ENCODE data around the gene BSND. TPM values are rescaled to one million over a fixed set of nuclear protein-coding genes. Genes with fewer than 3 reads are reported as not detected.
A peak's percentile ranks its signal among the peaks of the same experiment; 100 is the strongest.

Gene BSND
- total RNA-seq, 1 donor from 2014 or later: not detected

DNA sequence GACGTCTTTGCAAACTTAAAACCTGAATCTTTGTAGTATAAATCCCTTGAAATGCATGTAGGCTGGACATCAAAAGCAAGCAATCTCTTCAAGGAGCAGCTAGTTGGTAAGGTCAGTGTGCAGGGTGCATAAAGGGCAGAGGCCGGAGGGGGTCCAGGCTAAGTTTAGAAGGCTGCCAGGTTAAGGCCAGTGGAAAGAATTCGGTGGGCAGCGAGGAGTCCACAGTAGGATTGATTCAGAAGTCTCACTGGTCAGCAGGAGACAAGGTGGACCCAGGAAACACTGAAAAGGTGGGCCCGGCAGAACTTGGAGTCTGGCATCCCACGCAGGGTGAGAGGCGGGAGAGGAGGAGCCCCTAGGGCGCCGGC, 40.2 kb downstream of the BSND start:
- intact Hi-C loops (cut with DNase I): no loop called here
- DNase-seq (no peak), ATAC-seq (ENCODE audit: poor library complexity) (no peak)

DNA sequence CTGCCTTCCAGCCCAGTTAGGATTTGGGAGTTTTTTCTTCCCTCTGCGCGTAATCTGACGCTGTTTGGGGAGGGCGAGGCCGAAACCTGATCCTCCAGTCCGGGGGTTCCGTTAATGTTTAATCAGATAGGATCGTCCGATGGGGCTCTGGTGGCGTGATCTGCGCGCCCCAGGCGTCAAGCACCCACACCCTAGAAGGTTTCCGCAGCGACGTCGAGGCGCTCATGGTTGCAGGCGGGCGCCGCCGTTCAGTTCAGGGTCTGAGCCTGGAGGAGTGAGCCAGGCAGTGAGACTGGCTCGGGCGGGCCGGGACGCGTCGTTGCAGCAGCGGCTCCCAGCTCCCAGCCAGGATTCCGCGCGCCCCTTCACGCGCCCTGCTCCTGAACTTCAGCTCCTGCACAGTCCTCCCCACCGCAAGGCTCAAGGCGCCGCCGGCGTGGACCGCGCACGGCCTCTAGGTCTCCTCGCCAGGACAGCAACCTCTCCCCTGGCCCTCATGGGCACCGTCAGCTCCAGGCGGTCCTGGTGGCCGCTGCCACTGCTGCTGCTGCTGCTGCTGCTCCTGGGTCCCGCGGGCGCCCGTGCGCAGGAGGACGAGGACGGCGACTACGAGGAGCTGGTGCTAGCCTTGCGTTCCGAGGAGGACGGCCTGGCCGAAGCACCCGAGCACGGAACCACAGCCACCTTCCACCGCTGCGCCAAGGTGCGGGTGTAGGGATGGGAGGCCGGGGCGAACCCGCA, 40.8 kb downstream of the BSND start, which contains the start of gene PCSK9:
TSS of gene PCSK9 (plus strand) at position 207 of the 741 bp plus-strand sequence. CDS start at position 497, 290 bp downstream.
- intact Hi-C loops (cut with DNase I): no loop called here

DNA sequence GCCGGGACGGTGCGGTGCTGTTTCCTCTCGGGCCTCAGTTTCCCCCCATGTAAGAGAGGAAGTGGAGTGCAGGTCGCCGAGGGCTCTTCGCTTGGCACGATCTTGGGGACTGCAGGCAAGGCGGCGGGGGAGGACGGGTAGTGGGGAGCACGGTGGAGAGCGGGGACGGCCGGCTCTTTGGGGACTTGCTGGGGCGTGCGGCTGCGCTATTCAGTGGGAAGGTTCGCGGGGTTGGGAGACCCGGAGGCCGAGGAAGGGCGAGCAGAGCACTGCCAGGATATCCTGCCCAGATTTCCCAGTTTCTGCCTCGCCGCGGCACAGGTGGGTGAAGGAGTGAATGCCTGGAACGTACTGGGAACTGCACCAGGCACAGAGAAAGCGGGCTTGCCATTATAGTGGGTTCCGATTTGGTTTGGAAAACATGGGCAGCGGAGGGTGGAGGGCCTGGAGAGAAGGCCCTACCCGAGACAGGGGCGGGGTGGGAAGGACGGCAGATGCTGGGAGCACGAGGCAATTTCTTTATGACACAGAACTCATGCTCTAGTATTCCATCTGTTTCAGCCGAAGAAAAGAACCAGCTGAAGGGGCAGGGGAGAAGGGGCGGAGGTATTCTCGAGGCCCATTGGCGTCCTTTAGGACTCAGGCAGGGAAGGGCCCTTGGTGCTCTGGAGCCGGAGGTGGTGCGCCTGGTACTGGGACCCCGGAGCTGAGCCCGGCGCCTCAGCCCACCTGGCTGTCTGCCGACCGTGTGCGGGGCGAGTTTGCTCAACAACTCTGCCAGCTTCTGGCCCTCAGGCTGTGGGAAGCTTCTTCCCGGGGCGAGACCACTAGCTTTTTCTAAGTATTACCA, 41.6 kb downstream of the BSND start:
- no peak for DNase-seq
- ATAC-seq (ENCODE audit: poor library complexity): peak; percentile 17
- intact Hi-C loops (cut with DNase I): no loop called here

More for the DNA sequence above, 40.8 kb downstream of the BSND start, which contains the start of gene PCSK9:
- ATAC-seq (ENCODE audit: poor library complexity) (peak; percentile 66), DNase-seq (no peak)

DNA sequence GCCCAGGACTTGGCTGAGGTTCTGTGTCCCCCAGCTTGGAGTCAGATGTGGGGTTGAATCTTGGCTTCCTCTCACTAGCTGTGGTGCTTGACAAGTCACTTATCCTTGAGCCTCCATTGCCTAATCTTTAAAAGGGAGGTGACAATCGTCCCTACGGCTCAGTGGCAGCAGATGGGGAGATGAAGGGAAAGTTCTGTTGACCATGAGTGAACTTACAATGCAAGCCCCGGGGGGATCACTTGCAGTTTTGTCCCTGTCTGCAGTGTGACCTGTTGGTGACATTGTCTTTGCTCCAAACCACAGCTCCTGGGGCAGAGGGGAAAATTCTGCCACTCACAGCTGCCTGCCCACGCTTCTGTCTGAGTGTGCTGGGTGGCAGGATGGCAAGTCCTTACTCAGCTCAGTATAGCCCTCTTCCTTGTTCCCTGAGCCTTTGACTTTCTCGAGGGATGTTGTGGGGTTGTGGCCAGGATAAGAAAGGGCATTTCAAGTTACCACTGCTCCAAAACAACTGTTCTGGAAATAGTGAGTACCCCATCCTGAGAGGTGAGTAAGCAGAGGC, 42.3 kb downstream of the BSND start:
- no peak for ATAC-seq (ENCODE audit: poor library complexity)
- intact Hi-C loops (cut with DNase I): no loop called here
- DNase-seq: no peak

DNA sequence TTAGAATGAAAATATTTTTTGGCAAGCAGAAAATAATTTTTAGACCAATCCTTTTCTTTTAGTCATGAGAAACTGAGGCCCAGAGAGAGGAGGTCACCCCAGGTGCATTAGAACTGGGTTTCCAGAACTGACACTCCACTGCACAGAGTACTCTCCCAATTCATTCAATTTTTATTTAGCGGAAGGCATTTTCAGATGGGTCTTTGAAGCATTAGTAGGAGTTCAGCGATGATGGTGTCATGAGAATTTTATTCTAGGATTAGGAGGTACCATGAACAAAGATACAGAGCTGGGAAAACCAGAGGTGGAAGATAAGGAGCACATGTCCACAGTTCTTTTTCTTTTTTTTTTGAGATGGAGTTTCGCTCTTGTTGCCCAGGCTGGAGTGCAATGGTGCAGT, 42.9 kb downstream of the BSND start:
- ATAC-seq (ENCODE audit: poor library complexity): no peak
- DNase-seq: no peak
- intact Hi-C loops (cut with DNase I): no loop called here

DNA sequence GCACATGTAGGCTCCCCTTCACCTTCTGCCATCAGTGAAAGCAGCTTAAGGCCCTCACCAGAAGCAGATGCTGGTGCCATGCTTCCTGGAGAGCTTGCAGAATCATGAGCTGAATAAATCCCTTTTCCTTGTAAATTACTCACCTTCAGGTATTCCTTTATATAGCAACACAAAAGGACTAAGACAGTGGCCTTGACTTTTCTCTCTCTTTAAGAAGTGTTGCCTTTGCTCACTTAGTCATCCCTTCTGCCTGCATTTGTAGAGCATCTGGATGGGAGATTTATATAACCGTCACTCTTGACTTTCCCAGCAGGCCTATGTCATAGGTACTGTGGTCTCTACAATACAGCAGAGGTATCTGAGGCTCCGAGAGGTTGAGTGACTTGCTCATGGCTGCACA, 44.3 kb downstream of the BSND start:
- ATAC-seq (ENCODE audit: poor library complexity): no peak
- no peak for DNase-seq
- intact Hi-C loops (cut with DNase I): no loop called here

DNA sequence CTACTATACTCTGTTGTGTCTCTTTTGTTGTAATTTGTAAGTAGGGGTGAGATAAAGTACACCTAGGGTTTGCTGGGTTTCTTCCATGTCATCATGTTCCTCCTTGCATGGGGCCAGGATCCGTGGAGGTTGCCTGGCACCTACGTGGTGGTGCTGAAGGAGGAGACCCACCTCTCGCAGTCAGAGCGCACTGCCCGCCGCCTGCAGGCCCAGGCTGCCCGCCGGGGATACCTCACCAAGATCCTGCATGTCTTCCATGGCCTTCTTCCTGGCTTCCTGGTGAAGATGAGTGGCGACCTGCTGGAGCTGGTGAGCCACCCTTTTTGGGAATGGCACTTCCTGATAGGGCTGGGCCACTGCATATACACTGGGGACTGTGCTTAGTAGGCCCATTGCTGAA, 45.0 kb downstream of the BSND start:
- DNase-seq (no peak), ATAC-seq (ENCODE audit: poor library complexity) (no peak)
- intact Hi-C loops (cut with DNase I): no loop called here

DNA sequence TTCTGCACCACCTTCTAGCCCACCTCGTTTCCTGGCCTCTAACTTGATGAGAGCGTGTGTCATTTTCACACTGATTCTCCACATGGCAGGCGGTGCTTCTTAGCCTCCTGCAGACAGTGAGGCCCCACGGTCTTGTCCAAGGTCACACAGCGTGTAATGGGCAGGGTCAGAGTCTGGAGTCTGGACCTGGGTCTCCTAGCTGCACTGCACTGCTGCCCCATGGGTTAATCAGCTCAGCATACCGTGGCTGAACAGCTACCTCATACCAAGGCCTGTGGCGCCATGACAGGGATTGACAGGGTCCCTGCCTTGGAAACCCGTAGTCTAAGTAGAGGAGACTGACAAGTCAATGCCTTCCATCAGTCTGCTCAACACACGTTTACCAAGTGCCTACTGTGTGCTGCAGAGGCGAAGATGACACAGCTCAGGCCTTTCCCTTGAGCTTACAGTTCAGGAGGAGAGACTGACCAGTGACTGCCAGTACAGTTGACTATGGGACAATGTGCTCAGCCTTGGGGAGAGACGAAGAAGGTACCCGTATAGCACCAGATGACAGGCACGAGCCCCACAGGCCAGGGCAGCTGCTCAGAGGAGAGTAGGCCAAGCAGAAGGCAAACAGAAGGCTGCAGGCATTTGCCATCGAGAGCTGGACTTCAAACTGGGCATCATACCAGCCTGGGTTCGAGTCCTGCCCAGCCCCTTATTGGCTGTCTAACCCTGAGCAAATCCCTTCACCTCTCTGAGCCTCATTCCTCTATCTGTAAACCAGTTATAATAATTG, 46.1 kb downstream of the BSND start:
- DNase-seq (no peak), ATAC-seq (ENCODE audit: poor library complexity) (no peak)
- intact Hi-C loops (cut with DNase I): no loop called here

DNA sequence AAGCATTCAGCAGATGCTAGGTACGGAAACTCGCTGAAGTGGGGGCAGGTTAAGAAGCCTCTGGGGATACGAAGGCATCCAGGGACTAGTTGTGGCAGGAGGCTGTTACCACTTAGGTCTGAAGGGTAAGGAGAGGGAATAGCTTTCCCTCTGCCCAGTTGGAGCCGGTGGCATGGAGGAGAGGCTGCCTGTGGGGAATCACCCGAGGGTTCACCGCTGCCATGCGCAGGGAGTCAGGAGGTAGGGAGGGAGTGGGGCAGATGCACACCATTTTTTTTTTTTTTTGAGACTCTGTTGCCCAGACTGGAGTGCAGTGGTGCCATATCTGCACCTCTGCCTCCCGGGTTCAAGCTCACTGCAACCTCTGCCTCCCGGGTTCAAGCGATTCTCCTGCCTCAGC, 46.7 kb downstream of the BSND start:
- ATAC-seq (ENCODE audit: poor library complexity) (no peak), DNase-seq (no peak)
- intact Hi-C loops (cut with DNase I): no loop called here

DNA sequence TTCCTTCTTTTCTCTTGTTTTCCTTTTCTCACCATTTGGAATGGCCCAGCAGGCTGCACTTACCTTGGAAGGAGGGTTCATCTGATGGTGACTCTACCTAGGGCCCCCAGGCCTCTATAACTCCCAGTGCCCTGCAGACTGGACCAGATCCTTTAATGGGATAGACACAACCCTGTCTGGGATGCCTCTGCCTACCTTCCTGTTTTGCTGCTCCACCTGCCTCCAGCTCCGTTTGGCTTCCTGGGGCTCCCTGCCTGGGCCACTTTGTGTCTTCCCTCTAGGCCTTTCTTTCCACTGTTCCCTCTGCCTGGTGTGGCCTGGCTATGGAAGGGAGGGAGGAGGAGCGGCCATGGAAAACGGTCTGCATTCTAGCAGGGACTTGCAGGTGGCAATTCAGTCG, 48.1 kb downstream of the BSND start:
- intact Hi-C loops (cut with DNase I): no loop called here
- no peak for ATAC-seq (ENCODE audit: poor library complexity)
- DNase-seq: no peak

DNA sequence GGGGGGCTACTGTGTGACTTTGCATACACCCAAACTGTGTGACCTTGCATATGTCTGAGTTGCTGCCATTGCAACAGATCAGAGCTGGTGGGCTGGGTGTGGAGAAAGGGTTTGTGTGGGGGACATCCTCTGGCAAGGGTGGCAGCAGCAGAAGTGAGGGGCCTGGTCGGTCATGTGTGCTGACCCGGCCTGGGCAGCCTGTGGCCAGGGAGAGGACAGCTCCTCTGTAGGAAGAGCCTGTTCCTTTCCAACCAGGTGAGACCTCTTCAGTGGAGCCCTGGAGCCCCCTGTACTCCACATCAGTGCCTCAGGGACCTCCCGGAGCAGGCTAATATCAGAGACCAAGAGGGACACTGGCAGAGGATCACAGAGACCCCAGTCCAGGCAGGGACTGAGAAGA, 48.9 kb downstream of the BSND start:
- ATAC-seq (ENCODE audit: poor library complexity) (no peak), DNase-seq (no peak)
- intact Hi-C loops (cut with DNase I): no loop called here

DNA sequence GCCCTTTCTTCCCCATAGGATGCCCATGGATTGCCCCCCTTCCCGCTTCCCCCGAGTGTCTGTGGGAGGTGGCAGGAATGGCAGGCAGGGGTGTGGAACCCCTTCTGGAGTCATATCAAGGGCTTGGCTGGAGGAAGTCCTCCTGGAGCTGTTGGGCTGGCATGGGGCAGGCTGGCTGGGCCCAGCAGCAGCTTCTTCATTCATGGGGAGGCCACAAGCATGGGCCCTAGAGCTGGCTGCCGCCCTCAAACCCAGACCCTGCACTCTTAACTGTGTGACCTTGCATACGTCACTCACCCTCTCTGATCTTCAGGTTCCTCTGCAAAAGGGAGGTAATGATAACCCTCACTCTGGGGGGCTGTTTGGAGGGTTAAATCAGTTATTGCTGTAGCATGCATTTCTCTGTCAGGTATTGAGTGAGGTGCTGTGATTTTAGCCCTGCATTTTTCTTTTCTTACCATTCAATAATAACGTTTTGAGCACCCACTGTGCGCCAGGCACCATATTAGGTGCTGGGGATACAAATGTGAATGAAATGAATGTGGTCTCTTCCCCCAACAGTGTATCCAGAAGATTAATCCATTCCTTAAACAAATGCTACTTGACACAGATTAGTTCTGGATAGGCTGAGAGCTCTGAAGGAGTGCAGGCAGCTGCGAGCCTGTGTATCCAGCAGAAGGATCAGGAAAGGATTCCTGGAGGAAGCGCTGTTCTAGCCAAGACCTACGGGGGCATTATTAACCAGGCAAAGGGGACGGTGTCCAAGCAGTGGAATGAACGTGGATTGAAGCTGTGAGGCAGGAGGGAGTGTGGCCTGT, 49.9 kb downstream of the BSND start:
- ATAC-seq (ENCODE audit: poor library complexity): no peak
- no peak for DNase-seq
- intact Hi-C loops (cut with DNase I): no loop called here

DNA sequence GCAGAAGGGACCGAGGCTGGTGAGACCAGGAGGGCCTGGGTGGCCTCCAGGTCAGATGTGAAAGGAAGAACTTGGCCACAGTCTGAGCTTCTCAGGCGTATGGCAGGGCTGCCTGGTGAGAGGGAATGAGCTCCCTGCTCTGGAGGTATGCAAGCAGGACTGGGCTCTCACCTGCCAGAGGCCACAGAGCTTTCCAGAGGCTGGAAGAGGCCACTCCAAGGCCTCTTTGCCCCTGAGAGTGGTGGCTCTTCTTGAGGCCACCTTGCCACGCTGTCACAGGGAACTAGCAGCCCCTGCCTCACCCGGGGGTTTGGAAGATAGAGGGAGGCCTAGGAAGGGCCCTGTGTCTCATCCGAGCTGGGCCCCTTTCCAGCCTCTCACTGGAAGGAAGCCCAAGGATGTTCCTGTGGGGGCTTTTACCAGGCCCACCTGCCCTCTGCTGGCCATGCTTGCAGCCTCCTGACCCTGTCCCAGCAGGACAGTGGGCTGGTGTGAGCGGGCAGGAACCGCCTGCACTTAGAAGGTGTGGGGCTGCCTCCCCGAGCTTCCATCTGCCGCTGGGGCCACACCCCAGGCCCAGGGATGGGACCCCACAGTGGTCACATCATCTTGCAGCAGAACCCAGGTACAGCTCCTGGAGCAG, 50.7 kb downstream of the BSND start:
- intact Hi-C loops (cut with DNase I): no loop called here
- DNase-seq (no peak), ATAC-seq (ENCODE audit: poor library complexity) (no peak)

DNA sequence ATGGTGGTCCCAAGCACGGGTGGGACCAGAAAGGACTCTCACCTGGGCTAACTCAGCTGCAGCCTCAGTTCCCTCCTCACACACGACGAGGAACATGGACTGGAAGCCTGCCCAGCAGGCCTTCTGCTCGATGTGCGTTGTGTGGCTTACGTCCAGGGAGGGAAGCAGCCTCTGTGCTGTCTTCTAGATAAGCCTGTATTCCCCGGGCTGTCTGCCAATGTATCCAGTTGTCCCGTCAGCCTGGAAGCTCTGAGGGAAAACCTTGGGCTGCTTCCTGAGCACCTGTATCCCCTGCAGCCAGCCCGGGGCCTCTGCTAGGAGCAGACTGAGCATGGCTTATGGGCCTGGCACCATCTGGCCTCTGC, 51.2 kb downstream of the BSND start:
- intact Hi-C loops (cut with DNase I): no loop called here
- DNase-seq: peak; percentile 68
- peak; percentile 54 for ATAC-seq (ENCODE audit: poor library complexity)

DNA sequence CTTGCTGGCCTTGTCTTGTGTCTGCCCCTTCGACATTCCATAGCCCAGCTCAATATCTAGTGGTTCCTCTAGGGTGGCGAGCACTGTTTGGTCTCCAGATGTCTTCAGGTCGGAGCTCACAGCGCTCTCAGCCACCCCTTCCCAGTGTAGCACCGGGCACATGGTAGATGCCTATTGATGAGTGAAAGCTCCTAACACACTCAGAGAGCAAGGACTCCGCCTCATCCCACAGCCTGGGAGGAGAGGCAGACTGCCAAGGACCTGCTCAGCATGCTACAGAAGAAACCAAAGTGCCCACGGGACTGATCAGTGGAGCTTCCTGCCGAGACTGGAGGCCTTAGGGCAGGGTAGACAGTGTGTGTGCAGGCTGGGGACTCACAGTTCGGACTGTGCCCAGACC, 51.5 kb downstream of the BSND start:
- intact Hi-C loops (cut with DNase I): no loop called here
- ATAC-seq (ENCODE audit: poor library complexity) (peak; percentile 7), DNase-seq (no peak)

DNA sequence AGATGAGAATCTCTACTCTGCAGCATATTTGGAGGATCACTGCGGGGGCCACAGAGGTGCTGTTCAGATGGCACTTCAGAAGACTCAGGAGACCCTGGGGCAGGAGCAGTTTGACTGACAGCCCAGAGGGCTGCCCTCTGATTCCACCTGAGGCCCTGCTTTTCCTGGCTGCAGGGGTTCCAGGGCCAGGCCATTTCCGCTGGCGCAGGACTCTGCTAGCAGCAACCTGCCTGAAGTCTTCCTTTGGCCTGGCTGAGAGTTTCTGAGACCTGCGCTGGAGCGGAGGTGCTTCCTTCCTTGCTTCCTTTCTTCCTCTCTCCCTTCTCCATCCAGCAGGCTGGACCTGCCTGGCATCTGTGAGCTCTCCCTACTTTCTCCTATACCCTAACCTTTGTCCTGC, 52.4 kb downstream of the BSND start:
- intact Hi-C loops (cut with DNase I): no loop called here
- ATAC-seq (ENCODE audit: poor library complexity) (no peak), DNase-seq (no peak)

DNA sequence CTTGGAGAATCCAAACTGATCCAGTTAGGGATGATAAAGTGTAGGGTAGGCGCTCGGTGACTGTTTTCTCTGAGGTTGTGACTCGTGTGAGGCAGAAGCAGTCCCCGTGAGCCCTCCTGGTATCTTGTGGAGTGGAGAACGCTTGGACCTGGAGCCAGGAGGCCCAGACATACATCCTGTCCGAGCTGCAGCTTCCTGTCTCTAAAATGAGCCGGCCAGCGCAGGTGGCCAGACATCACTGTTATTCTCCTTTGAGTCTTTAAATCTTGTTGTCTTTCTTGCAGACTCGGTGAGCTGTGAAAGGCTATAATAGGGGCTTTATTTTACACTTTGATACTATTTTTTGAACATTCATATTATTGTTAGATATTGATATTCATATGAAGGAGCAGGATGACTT, 52.9 kb downstream of the BSND start:
- intact Hi-C loops (cut with DNase I): no loop called here
- no peak for ATAC-seq (ENCODE audit: poor library complexity)
- DNase-seq: no peak

Measured in Right ventricle myocardium superior (tissue), 1 donor.